T-cell (primary cell): ENCODE measurements around the gene MYO1D. TPM values are rescaled to one million over a fixed set of nuclear protein-coding genes. Genes with fewer than 3 reads are reported as not detected.

ENCODE experiments used
- ATAC-seq, 4 experiments: fragments of 200-7000 bp in 3 of 4; fragments of 150-1000 bp in 1 of 4; cut with Tn5 transposase; replicated peaks in 1 of 4; 1 replicate in 3 of 4; 2 replicates in 1 of 4; pipeline ENCODE4 v1.10.0; 2021; ENCODE audit warnings: moderate library complexity in 3 of 4, mild to moderate bottlenecking in 2 of 4, moderate number of reproducible peaks in 1 of 4
- CTCF ChIA-PET, 2 donors: fragments of 300-600 bp; sonication (Branson Sonifier 250); formaldehyde crosslinking; loops; one replicate each; lab custom pipeline; 2022; ENCODE audit warnings: antibody characterized with exemption in 2 of 2; lab: Charles Lee
- POLR2A ChIA-PET, 2 donors: fragments of 300-600 bp; sonication (Branson Sonifier 250); formaldehyde crosslinking; loops; one replicate each; lab custom pipeline; 2022; ENCODE audit warnings: antibody characterized with exemption in 2 of 2; lab: Charles Lee
- DNase-seq, 35 experiments: peaks; one replicate each; pipeline versions ENCODE4 v3.0.0 to v3.0.0-alpha.2; 2013 to 2023
- H3K27ac ChIP-seq: one replicate; pipeline ENCODE4 v1.5.1; 2013; ENCODE audit warnings: low read length
- H3K27me3 ChIP-seq, 2 experiments: replicated peaks in 1 of 2; 1 replicate in 1 of 2; 2 replicates in 1 of 2; pipeline versions ENCODE4 v1.6.1 to v1.7.0; 2013; ENCODE audit warnings: low read length in 1 of 2, mixed read lengths in 1 of 2; ENCODE audit not compliant: control insufficient read depth in 2 of 2, insufficient read depth in 2 of 2; ENCODE audit errors: extremely low read depth in 1 of 2
- H3K36me3 ChIP-seq, 2 donors: 1 replicate in 1 of 2; 2 replicates in 1 of 2; pipeline versions ENCODE4 v1.6.1 to v1.7.0; 2013; ENCODE audit warnings: low read length in 1 of 2; ENCODE audit not compliant: control insufficient read depth in 2 of 2, insufficient read depth in 1 of 2; ENCODE audit errors: extremely low read depth in 1 of 2
- H3K4me1 ChIP-seq, 2 experiments: 1 replicate in 1 of 2; 2 replicates in 1 of 2; pipeline versions ENCODE4 v1.6.1 to v1.7.0; 2013; ENCODE audit warnings: low read length in 2 of 2, mixed read lengths in 1 of 2; ENCODE audit not compliant: insufficient read depth in 2 of 2, control insufficient read depth in 1 of 2; ENCODE audit errors: extremely low read depth in 1 of 2
- H3K4me3 ChIP-seq, 2 donors: 1 replicate in 1 of 2; 2 replicates in 1 of 2; pipeline versions ENCODE4 v1.5.1 to v1.7.0; 2013; ENCODE audit warnings: mild to moderate bottlenecking in 2 of 2, low read length in 1 of 2, moderate library complexity in 1 of 2; ENCODE audit not compliant: control insufficient read depth in 1 of 2; ENCODE audit errors: extremely low read depth in 1 of 2
- H3K9me3 ChIP-seq: 2 replicates; pipeline ENCODE4 v1.7.0; 2013
- H3K27ac Mint-ChIP-seq, 2 donors: one replicate each; pipeline ENCODE4 v1.8.0; 2020 to 2021; ENCODE audit warnings: mild to moderate bottlenecking in 2 of 2, mixed read lengths in 2 of 2
- H3K27me3 Mint-ChIP-seq, 2 donors: one replicate each; pipeline ENCODE4 v1.8.0; 2021 to 2022; ENCODE audit warnings: mixed read lengths in 2 of 2
- H3K36me3 Mint-ChIP-seq: one replicate; pipeline ENCODE4 v1.8.0; 2021; ENCODE audit warnings: mixed read lengths
- H3K4me1 Mint-ChIP-seq, 3 donors: one replicate each; pipeline ENCODE4 v1.8.0; 2020 to 2022; ENCODE audit warnings: mixed read lengths in 3 of 3, mild to moderate bottlenecking in 1 of 3
- H3K4me3 Mint-ChIP-seq, 3 donors: one replicate each; pipeline ENCODE4 v1.8.0; 2020 to 2022; ENCODE audit warnings: mild to moderate bottlenecking in 3 of 3, mixed read lengths in 3 of 3, moderate library complexity in 3 of 3
- H3K9me3 Mint-ChIP-seq, 3 donors: one replicate each; pipeline ENCODE4 v1.8.0; 2020 to 2022; ENCODE audit warnings: mixed read lengths in 3 of 3
- WGBS: methylation state at CpG from one replicate; pipeline ENCODE4 v1.1.5; 2013; ENCODE audit warnings: missing lambda C conversion rate; ENCODE audit not compliant: insufficient coverage; 5-methylcytosine and 5-hydroxymethylcytosine counted together
- total RNA-seq, 35 experiments: library from RNA in 6 of 35; stranded (reverse) in 6 of 35; fragments of 120-200 nt in 1 of 35; gene quantifications; one replicate each; pipeline versions ENCODE4 v1.2.1 to v1.2.4 and lab custom pipeline; 2013 to 2026

MYO1D gene
- total RNA-seq, 5 donors from 2014 or later (not counting 1 experiment from before 2014, with no cell fraction given): 8.3 to 11.1 (median 9.5) TPM

DNA sequence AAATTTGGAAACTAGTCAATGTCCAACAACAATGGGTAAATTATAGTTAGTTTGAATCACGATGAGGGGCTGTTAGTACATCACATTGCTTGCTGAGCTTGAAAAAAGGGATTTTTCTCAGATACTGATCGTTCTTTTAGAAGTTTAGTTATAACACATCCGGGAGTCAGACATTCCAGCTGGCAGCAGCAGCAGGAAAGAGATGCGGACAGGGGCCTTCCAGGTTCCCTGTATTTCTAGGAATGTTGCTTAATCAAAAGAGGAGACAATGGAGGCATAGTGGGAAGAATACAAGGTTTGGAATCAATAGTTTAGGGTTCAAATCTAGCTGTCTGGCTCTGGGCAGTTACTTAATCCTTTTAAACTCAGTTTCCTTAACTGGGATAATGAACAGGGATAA, 362.3 kb downstream of the MYO1D start:
- no peak overlapping the region for H3K4me3 ChIP-seq
- H3K27ac Mint-ChIP-seq: no peak overlapping the region
- peaks cover 27 to 64% of the 10 kb centered on the region in 2 experiments for H3K4me1 ChIP-seq
- H3K4me3 Mint-ChIP-seq: no peak overlapping the region
- no peaks in the 10 kb centered on the region for H3K27me3 ChIP-seq
- H3K4me1 Mint-ChIP-seq: peaks cover 47 to 69% (median 58%) of the 10 kb centered on the region in 3 donors
- H3K9me3 ChIP-seq: no peaks in the 10 kb centered on the region
- WGBS: 96% methylated on average over 4 of the region's 4 CpGs
- ChIA-PET CTCF (no interaction called here), POLR2A (no interaction called here)
- ATAC-seq (no peak), DNase-seq (no peak)
- H3K27ac ChIP-seq: no peak overlapping the region
- H3K27me3 Mint-ChIP-seq: no peaks in the 10 kb centered on the region
- H3K36me3 ChIP-seq: no peaks in the 10 kb centered on the region
- H3K36me3 Mint-ChIP-seq: no peaks in the 10 kb centered on the region
- H3K9me3 Mint-ChIP-seq: no peaks in the 10 kb centered on the region

DNA sequence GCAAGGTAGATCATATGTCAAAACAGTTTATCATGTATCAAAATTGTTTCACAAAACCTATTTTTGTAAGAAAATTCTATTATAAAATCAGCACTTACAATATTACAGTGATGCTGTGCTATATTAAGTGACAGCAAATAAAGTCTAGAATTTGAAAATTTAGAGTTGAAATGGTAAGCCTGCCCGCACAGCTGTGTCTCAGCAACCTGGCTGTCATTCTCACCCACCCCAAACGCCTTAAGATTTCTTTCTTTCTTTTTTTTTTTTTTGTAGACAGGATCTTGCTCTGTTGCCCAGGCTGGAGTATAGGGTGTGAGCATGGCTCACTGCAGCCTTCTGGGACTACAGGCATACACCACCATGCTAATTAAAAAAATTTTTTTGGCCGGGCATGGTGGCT, 363.3 kb downstream of the MYO1D start:
- DNase-seq (no peak), ATAC-seq (no peak)
- Mint-ChIP-seq H3K27me3 (no peaks in the 10 kb centered on the region), H3K27ac (no peak overlapping the region), H3K9me3 (no peaks in the 10 kb centered on the region), H3K4me1 (peaks cover 48 to 71% (median 58%) of the 10 kb centered on the region in 3 donors), H3K36me3 (no peaks in the 10 kb centered on the region), H3K4me3 (no peak overlapping the region)
- Histone ChIP-seq H3K27ac (no peak overlapping the region), H3K36me3 (no peaks in the 10 kb centered on the region), H3K4me3 (no peak overlapping the region), H3K9me3 (no peaks in the 10 kb centered on the region), H3K27me3 (no peaks in the 10 kb centered on the region), H3K4me1 (peaks cover 24 to 63% of the 10 kb centered on the region in 2 experiments)
- no CpG with 5 or more reads among the region's 3 CpGs for WGBS
- CTCF ChIA-PET: no interaction called here
- POLR2A ChIA-PET: no interaction called here

DNA sequence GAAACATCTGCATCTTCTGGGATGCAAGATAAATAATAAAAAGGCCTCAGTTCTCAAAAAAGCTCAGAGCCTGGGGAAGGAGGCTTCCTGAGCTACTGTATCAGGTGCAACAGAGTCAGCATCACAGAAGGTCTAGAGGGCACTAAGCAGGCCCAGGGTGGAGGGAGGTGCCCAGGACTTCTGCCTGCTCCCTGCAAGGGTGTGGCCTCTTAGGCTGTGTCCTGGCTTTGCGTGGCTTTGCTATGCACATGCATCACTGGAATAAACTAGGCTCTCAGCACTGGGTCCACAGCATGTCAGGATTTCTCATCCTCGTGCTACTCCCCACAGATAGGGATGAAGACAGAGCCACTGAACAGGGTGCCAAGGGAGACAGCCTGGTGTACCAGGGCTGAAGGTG, 364.6 kb downstream of the MYO1D start:
- ChIA-PET POLR2A (interaction anchor here in 1 of 2 donors (0.6 kb wide), 1 partner anchor 33 kb away, joined by 3 read pairs; no protein-coding TSS in a partner anchor), CTCF (no interaction called here)
- Histone ChIP-seq H3K9me3 (no peaks in the 10 kb centered on the region), H3K36me3 (no peaks in the 10 kb centered on the region), H3K27ac (no peak overlapping the region), H3K4me1 (peaks cover 18 to 62% of the 10 kb centered on the region in 2 experiments), H3K27me3 (no peaks in the 10 kb centered on the region), H3K4me3 (no peak overlapping the region)
- no peak for DNase-seq
- no peak overlapping the region for H3K4me3 Mint-ChIP-seq
- no peak overlapping the region for H3K27ac Mint-ChIP-seq
- no peaks in the 10 kb centered on the region for H3K27me3 Mint-ChIP-seq
- no peaks in the 10 kb centered on the region for H3K9me3 Mint-ChIP-seq
- no peak for ATAC-seq
- no peaks in the 10 kb centered on the region for H3K36me3 Mint-ChIP-seq
- peaks cover 44 to 71% (median 55%) of the 10 kb centered on the region in 3 donors for H3K4me1 Mint-ChIP-seq
- whole genome bisulfite sequencing: 97% methylated on average over 2 of the region's 2 CpGs

DNA sequence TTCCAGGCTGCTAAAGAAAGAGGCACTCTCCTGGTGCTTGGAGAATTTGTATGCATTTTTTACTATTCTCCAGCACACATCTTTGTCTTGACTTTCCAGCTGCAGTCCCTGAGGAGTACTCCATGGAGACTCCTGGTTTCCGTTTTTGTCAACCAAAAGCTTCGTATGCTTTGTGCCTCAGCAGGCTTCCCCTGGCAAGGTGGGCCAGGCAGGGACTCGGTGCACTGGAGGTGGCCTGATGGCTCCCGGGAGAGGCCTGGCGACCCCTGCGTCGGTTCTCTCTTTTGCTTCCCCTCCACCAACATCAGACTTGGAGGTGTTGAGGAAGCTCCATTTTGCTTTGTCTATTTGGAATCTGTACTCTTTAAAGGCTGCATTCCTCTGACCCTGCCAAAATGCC, 366.5 kb downstream of the MYO1D start:
- Mint-ChIP-seq H3K4me1 (peaks cover 37 to 71% (median 55%) of the 10 kb centered on the region in 3 donors), H3K4me3 (no peak overlapping the region), H3K9me3 (no peaks in the 10 kb centered on the region), H3K27me3 (no peaks in the 10 kb centered on the region), H3K36me3 (no peaks in the 10 kb centered on the region), H3K27ac (no peak overlapping the region)
- ChIA-PET POLR2A (no interaction called here), CTCF (no interaction called here)
- Histone ChIP-seq H3K4me1 (peaks cover 2 to 57% of the 10 kb centered on the region in 2 experiments), H3K36me3 (peaks cover 0 to under 1% of the 10 kb centered on the region in 2 donors), H3K27me3 (no peaks in the 10 kb centered on the region), H3K4me3 (no peak overlapping the region), H3K9me3 (no peaks in the 10 kb centered on the region), H3K27ac (no peak overlapping the region)
- WGBS: 100% methylated on average over 2 of the region's 7 CpGs
- DNase-seq (no peak), ATAC-seq (no peak)

DNA sequence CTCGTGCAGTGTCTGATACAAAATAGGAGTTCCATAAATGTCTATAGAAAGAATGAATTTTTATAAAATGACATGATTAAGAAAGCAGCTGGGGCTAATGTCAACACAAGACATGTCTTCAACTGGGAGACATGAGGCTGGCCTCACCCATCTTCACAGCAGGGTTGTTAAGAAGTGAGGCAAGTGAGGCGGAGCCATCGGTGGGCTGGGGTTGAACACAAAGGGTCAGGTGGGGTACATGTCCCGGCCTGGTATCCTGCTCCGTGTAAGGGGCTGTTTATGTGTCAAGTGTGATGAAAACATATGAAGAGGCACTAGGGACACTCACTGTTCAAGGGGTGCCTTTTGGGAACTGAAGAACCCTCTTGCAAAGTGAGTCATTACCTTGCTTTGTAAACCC, 368.0 kb downstream of the MYO1D start:
- H3K4me3 Mint-ChIP-seq: peak overlapping the region in 1 of 3 donors; percentile 29
- no peak overlapping the region for H3K4me3 ChIP-seq
- no peaks in the 10 kb centered on the region for H3K27me3 ChIP-seq
- no peaks in the 10 kb centered on the region for H3K9me3 ChIP-seq
- no peak for ATAC-seq
- H3K27ac ChIP-seq: no peak overlapping the region
- H3K27me3 Mint-ChIP-seq: no peaks in the 10 kb centered on the region
- WGBS: 100% methylated on average over 4 of the region's 5 CpGs
- ChIA-PET CTCF (no interaction called here), POLR2A (no interaction called here)
- peak overlapping the region; percentile 64 to 100 for H3K27ac Mint-ChIP-seq
- no peak for DNase-seq
- no peaks in the 10 kb centered on the region for H3K36me3 Mint-ChIP-seq
- H3K36me3 ChIP-seq: peaks cover 0 to 2% of the 10 kb centered on the region in 2 donors
- peaks cover 15 to 66% of the 10 kb centered on the region in 2 experiments for H3K4me1 ChIP-seq
- no peaks in the 10 kb centered on the region for H3K9me3 Mint-ChIP-seq
- H3K4me1 Mint-ChIP-seq: peaks cover 49 to 79% (median 67%) of the 10 kb centered on the region in 3 donors

DNA sequence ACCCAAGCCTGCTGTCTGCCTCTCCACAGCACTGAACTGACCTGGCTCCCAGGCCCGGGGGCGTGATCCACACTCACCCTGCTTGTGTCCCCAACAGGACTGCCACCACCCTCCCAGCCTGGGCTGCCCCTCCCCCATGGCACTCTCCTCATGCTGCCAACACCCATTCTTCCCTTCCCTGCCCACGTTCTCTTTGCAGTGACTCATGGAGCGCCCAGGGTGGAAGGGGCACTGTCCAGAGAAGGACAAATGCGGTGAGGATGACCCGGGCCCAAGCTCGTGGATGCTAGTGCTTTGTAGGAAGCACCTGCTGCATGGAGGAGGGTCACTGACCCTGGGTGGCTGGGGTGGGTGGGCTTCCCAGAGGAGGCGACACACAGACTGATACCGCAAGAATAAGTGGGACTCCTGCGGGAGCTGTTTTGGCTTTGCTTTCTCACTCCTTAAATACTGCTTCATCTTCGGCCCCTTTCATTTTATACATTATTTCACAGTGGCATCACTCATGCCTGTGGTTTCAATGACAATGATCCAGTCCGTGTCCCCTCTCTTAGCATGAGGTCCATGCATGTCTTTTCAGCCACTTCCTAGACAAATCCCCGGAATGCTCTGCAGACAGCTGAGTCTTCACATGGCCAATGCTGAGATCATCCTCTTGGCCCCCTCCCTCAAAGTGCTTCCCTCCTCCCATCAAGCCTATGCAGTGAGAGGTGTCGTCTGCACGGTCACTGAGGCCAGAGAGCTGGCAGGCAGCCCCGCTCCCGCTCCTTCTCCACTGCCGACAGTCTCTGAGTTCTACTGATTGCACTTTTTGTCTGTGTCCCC, 372.5 kb downstream of the MYO1D start:
- peak overlapping the region; percentile 57 to 76 (median 60) for H3K4me3 Mint-ChIP-seq
- H3K4me1 ChIP-seq: peaks cover 34 to 83% of the 10 kb centered on the region in 2 experiments
- whole genome bisulfite sequencing: 76% methylated on average over 15 of the region's 18 CpGs
- peaks cover 0 to 2% of the 10 kb centered on the region in 2 donors for H3K36me3 ChIP-seq
- H3K9me3 ChIP-seq: no peaks in the 10 kb centered on the region
- H3K27ac ChIP-seq: peak overlapping the region; percentile 95
- no peaks in the 10 kb centered on the region for H3K36me3 Mint-ChIP-seq
- CTCF ChIA-PET: interaction anchor here in 1 of 2 donors (1.0 kb wide), 1 partner anchor 19 kb away, joined by 4 read pairs; no protein-coding TSS in a partner anchor
- H3K27ac Mint-ChIP-seq: peak overlapping the region; percentile 99 to 100
- H3K27me3 ChIP-seq: no peaks in the 10 kb centered on the region
- DNase-seq (peak in 1 of 35 experiments; percentile 32), ATAC-seq (no peak)
- H3K4me3 ChIP-seq: no peak overlapping the region
- H3K9me3 Mint-ChIP-seq: no peaks in the 10 kb centered on the region
- POLR2A ChIA-PET: interaction anchor here in 1 of 2 donors (0.6 kb wide), 2 partner anchors 15 to 18 kb away, joined by 3 to 4 read pairs; no protein-coding TSS in a partner anchor
- H3K4me1 Mint-ChIP-seq: peaks cover 70 to 93% (median 80%) of the 10 kb centered on the region in 3 donors
- no peaks in the 10 kb centered on the region for H3K27me3 Mint-ChIP-seq
